Measurements from ENCODE around the gene FLAD1. TPM values are rescaled to one million over a fixed set of nuclear protein-coding genes. Genes with fewer than 3 reads are reported as not detected.

Gene FLAD1
- total RNA-seq, 2 donors from 2014 or later = 28.2 to 46.1 TPM

DNA sequence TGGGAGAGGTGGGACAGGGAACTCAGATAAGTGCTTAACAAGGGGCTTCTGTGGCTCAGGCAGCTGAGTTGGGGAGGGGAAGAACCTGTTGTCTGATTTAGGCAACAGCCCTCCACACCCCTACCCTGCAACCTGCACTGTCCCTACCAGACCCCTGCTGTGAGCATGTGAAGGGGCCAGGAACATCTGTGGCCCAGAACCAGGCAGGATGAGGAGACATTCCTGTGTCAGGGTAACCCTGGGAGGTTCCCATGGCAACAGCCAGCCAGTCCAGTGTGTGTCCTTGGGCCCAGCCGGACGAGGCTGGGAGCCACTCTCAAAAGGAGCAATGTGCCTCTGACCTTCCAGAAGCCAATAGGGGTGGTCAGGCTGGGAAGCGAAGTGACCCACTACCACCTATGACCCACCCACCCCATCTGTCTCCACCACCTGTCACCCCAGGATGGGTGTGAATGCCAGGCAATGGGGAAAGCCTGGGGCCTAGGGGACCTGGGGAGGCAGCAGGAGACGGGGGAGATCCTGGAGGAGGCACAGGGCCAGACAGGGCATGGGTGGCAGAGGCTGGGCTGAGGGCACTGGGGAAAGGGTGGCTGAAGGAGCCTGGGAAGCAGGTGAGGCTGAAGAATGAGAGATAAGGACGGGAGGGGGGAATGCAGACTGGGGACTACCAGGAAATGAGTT, 41.7 kb upstream of the FLAD1 start:
- TF ChIP-seq CTCF (IDR thresholded peaks at IDR 0.05) = no peak
- Histone ChIP-seq H3K4me1 (peaks cover 7% of the 10 kb centered on the region), H3K9ac (ENCODE audit: low read depth in 2 of 2, low read length in 2 of 2) (no peak overlapping the region)

DNA sequence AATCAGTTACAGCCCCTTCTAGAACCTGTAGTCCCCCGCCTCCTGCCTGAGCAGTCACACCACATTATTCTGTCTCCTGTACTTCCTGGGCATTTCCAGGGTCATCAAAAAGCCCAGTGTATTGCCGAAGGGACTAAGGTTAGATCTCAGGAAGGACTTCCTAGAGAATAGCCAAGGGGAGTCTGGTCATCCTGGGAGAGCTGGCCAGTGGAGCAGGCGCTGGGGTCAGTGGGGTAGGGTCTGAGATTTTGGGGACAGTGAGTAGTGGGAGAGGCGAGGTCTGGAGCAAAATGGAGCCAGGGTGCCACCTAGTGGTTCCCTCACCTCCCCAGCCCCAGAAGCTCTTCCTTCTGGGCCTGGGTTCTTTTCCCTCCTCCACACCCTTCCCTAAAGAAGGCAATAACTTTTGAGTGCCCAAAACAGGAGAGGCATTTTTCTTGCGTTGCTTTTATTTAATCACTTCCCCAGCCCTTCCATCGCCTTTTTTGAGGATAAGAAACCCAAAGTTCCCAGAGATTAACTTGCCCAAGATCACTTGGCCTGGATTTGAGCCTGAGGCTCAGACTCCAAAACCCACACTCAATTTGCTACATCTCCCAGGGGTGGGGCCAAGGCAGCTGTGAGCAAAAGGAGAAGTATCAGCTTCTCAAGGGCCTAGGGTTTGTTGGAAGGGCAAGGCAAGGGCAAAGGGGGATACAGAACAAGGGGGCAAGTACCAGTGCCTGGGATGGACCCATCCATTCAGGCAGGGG, 39.3 kb upstream of the FLAD1 start:
- intact Hi-C loops (cut with DNase I) = no loop called here
- peak; percentile 62 for DNase-seq
- Histone ChIP-seq H3K4me1 (peaks cover 7% of the 10 kb centered on the region), H3K27me3 (no peaks in the 10 kb centered on the region), H3K36me3 (no peaks in the 10 kb centered on the region), H3K4me3 (no peak overlapping the region), H3K9ac (ENCODE audit: low read depth in 2 of 2, low read length in 2 of 2) (peak overlapping the region in 1 of 2 donors; percentile 16), H3K27ac (no peak overlapping the region), H3K9me3 (no peaks in the 10 kb centered on the region)
- TF ChIP-seq CTCF (IDR thresholded peaks at IDR 0.05) = peak; percentile 70

More for the DNA sequence above, 41.7 kb upstream of the FLAD1 start:
- Histone ChIP-seq H3K27ac (no peak overlapping the region), H3K27me3 (no peaks in the 10 kb centered on the region), H3K9me3 (no peaks in the 10 kb centered on the region), H3K4me3 (no peak overlapping the region), H3K36me3 (no peaks in the 10 kb centered on the region)
- no peak for DNase-seq
- intact Hi-C loops (cut with DNase I) = no loop called here

GRCh38 chr1:154944401-154945159, 38.6 kb upstream of the FLAD1 start:
- H3K4me3 ChIP-seq = no peak overlapping the region
- peaks cover 7% of the 10 kb centered on the region for H3K4me1 ChIP-seq
- H3K9ac ChIP-seq (ENCODE audit: low read depth in 2 of 2, low read length in 2 of 2) = peak overlapping the region in 1 of 2 donors; percentile 23
- intact Hi-C loops (cut with DNase I) = no loop called here
- TF ChIP-seq CTCF (IDR thresholded peaks at IDR 0.05) = no peak
- no peaks in the 10 kb centered on the region for H3K9me3 ChIP-seq
- no peaks in the 10 kb centered on the region for H3K27me3 ChIP-seq
- DNase-seq = no peak
- H3K36me3 ChIP-seq = no peaks in the 10 kb centered on the region
- no peak overlapping the region for H3K27ac ChIP-seq

DNA sequence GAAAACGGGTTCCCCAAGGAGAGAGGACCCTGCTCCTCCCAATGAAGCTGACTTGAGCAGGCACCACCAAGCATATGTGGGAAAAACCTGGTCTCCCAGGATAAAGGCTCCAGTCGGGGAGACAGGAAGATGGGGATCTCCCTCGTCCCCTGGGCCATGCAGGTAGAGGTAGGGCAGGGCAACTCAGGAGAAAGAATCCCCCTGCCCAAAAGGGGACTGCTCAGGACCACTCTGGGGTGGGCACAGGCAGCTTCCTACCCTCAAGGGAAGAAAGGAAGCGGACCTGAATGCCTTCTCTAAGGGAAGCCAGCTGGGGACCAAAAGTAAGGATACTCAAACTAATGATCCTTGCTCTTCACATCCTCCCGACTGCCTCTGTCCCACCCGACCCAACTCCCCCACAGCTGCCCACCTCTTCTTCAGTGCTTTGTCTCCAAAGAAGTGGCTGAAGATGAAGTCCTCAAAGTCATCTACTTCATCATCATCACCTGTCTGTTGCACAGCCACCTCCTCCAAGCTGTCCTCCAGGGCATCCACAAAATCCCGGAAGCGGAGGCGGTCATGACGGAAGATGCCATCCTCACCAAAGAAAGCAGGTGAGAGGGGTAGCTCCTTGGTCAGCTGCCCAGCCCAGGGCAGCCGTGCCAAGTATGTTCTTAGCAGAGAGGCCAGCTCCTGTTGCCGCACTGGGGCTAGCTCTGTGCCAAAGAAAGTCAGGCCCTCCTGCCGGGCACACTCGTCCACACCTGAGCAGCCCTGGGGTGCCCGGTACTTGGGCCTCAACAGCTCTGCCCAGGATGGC, 37.8 kb upstream of the FLAD1 start:
- Histone ChIP-seq H3K27me3 (no peaks in the 10 kb centered on the region), H3K27ac (no peak overlapping the region), H3K4me1 (peaks cover 7% of the 10 kb centered on the region), H3K9ac (ENCODE audit: low read depth in 2 of 2, low read length in 2 of 2) (peak overlapping the region in 1 of 2 donors; percentile 23), H3K4me3 (no peak overlapping the region), H3K36me3 (no peaks in the 10 kb centered on the region), H3K9me3 (no peaks in the 10 kb centered on the region)
- DNase-seq = no peak
- intact Hi-C loops (cut with DNase I) = no loop called here
- TF ChIP-seq CTCF (IDR thresholded peaks at IDR 0.05) = no peak
